ENCODE results near the gene LARGE2. TPM values are rescaled to one million over a fixed set of nuclear protein-coding genes. Genes with fewer than 3 reads are reported as not detected.

Gene LARGE2
- total and polyA plus RNA-seq, 10 of the 15 experiments (the other 5 are each of a cell fraction or from before 2014, with no cell fraction given): 0.03 to 0.41 (median 0.19) TPM; not detected in 6

DNA sequence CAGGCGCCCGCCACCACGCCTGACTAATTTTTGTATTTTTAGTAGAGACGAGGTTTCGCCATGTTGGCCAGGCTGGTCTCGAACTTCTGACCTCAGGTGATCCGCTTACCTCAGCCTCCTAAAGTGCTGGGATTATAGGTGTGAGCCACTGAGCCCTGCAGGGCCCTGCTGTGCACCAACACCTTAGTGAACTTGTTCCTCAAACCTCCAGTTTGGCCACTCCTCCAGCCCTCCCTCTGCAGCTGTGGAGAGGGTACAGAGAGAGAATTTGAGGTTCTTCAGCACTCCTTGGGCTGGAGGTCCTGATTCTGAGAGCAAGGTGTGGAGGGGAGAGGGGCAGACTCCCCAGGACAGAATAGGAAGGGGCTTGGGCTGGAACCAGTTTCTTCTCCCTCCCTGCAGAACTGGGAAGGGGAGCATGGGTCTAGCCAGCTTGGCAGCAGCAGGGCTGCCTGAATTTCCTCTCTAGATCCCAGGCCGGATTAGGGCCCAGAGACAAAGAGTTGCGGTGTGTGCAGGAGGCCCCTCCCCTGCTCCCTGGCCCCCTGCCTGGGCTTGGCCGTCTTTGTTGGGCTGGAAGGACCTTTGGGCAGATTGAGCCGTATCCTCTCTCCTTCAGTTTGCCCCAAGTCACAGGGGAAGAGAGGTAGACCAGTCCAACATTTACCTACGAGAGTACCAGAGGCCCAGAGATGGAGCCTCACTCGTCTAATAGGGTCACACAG, 2.5 kb upstream of the LARGE2 start:
- Histone ChIP-seq H3K4me1 (ENCODE audit: control insufficient read depth, insufficient read depth, low read length) (peaks cover 18% of the 10 kb centered on the region), H3K27ac (ENCODE audit: control insufficient read depth, insufficient read depth) (no peak overlapping the region), H3K9me3 (replicated peaks; ENCODE audit: control insufficient read depth, insufficient read depth, low read length) (no peaks in the 10 kb centered on the region; the same call in 2 of the 3 replicates), H3K9ac (ENCODE audit: control insufficient read depth, insufficient read depth, low read length) (no peak overlapping the region), H3K36me3 (ENCODE audit: control insufficient read depth in 2 of 2, insufficient read depth in 2 of 2, low read length in 1 of 2) (peaks cover 0 to 6% of the 10 kb centered on the region in 2 experiments; a peak in 1 of 4 replicates), H3K4me3 (no peak overlapping the region), H3K27me3 (replicated peaks in 1 of 2; ENCODE audit: control insufficient read depth in 2 of 2, insufficient read depth in 2 of 2, low read length in 1 of 2) (peaks cover 6 to 18% of the 10 kb centered on the region in 2 experiments; a peak in 3 of 4 replicates), H2AFZ (ENCODE audit: control insufficient read depth, low read depth, low read length) (no peak overlapping the region), H3K79me2 (ENCODE audit: control insufficient read depth, insufficient read depth, low read length) (peaks cover 16% of the 10 kb centered on the region), H3K4me2 (ENCODE audit: control insufficient read depth, insufficient read depth) (no peak overlapping the region), H4K20me1 (ENCODE audit: control insufficient read depth, insufficient read depth) (no peaks in the 10 kb centered on the region)
- ChIA-PET CTCF (no interaction called here), SMC1A (ENCODE audit: uncharacterized antibody, unreplicated experiment) (interaction anchor here (2.3 kb wide), 1 partner anchor 74 kb away, joined by 10 read pairs; the partner anchor contains the start of gene CRY2), POLR2A (interaction anchor here (2.6 kb wide), 1 partner anchor 10 kb away, joined by 27 read pairs; no protein-coding TSS in a partner anchor), RAD21 (ENCODE audit: unreplicated experiment) (interaction anchor here (2.8 kb wide), 1 partner anchor 11 kb away, joined by 29 read pairs; no protein-coding TSS in a partner anchor)
- intact Hi-C loops (cut with micrococcal nuclease; ENCODE audit: unreplicated experiment): no loop called here
- no peak for FAIRE-seq
- BruUV-seq (replicated peaks): no TSS peak
- no peak for DNase-seq (ENCODE audit: low read depth, low spot score)
- no peak for ATAC-seq
- in situ Hi-C loops (cut with MboI): no loop called here
- 53% methylated on average over 13 of the region's 13 CpGs for WGBS (ENCODE audit: insufficient coverage, insufficient replicate concordance, low lambda C conversion rate, missing lambda C conversion rate)
- TF ChIP-seq, protein P1, sequence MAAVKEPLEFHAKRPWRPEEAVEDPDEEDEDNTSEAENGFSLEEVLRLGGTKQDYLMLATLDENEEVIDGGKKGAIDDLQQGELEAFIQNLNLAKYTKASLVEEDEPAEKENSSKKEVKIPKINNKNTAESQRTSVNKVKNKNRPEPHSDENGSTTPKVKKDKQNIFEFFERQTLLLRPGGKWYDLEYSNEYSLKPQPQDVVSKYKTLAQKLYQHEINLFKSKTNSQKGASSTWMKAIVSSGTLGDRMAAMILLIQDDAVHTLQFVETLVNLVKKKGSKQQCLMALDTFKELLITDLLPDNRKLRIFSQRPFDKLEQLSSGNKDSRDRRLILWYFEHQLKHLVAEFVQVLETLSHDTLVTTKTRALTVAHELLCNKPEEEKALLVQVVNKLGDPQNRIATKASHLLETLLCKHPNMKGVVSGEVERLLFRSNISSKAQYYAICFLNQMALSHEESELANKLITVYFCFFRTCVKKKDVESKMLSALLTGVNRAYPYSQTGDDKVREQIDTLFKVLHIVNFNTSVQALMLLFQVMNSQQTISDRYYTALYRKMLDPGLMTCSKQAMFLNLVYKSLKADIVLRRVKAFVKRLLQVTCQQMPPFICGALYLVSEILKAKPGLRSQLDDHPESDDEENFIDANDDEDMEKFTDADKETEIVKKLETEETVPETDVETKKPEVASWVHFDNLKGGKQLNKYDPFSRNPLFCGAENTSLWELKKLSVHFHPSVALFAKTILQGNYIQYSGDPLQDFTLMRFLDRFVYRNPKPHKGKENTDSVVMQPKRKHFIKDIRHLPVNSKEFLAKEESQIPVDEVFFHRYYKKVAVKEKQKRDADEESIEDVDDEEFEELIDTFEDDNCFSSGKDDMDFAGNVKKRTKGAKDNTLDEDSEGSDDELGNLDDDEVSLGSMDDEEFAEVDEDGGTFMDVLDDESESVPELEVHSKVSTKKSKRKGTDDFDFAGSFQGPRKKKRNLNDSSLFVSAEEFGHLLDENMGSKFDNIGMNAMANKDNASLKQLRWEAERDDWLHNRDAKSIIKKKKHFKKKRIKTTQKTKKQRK (IDR thresholded peaks at IDR 0.05; ENCODE audit: low read depth, low read length): no peak
- TF ChIP-seq NRF1 (conservative IDR thresholded peaks at IDR 0.05; ENCODE audit: low read depth, low read length) (no peak), WRNIP1 (IDR thresholded peaks at IDR 0.05; ENCODE audit: borderline replicate concordance, low read depth, low read length) (no peak), YY1 (IDR thresholded peaks at IDR 0.05; ENCODE audit: low read depth, low read length) (no peak), RB1 (IDR thresholded peaks at IDR 0.05; ENCODE audit: borderline replicate concordance) (no peak), CBX3 (IDR thresholded peaks at IDR 0.05; ENCODE audit: borderline replicate concordance, low read depth) (no peak), JUND (IDR thresholded peaks at IDR 0.05; ENCODE audit: low read depth, low read length) (no peak), CREM (IDR thresholded peaks at IDR 0.05; ENCODE audit: low read depth) (no peak), YBX1 (IDR thresholded peaks at IDR 0.05) (no peak), NFXL1 (IDR thresholded peaks at IDR 0.05; ENCODE audit: borderline replicate concordance) (no peak)
- TF ChIP-seq, protein P2, sequence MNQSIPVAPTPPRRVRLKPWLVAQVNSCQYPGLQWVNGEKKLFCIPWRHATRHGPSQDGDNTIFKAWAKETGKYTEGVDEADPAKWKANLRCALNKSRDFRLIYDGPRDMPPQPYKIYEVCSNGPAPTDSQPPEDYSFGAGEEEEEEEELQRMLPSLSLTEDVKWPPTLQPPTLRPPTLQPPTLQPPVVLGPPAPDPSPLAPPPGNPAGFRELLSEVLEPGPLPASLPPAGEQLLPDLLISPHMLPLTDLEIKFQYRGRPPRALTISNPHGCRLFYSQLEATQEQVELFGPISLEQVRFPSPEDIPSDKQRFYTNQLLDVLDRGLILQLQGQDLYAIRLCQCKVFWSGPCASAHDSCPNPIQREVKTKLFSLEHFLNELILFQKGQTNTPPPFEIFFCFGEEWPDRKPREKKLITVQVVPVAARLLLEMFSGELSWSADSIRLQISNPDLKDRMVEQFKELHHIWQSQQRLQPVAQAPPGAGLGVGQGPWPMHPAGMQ (IDR thresholded peaks at IDR 0.05; ENCODE audit: borderline replicate concordance): no peak
- TF ChIP-seq, protein P3, sequence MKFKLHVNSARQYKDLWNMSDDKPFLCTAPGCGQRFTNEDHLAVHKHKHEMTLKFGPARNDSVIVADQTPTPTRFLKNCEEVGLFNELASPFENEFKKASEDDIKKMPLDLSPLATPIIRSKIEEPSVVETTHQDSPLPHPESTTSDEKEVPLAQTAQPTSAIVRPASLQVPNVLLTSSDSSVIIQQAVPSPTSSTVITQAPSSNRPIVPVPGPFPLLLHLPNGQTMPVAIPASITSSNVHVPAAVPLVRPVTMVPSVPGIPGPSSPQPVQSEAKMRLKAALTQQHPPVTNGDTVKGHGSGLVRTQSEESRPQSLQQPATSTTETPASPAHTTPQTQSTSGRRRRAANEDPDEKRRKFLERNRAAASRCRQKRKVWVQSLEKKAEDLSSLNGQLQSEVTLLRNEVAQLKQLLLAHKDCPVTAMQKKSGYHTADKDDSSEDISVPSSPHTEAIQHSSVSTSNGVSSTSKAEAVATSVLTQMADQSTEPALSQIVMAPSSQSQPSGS (IDR thresholded peaks at IDR 0.05; ENCODE audit: low read length): no peak
- TF ChIP-seq, protein P4, sequence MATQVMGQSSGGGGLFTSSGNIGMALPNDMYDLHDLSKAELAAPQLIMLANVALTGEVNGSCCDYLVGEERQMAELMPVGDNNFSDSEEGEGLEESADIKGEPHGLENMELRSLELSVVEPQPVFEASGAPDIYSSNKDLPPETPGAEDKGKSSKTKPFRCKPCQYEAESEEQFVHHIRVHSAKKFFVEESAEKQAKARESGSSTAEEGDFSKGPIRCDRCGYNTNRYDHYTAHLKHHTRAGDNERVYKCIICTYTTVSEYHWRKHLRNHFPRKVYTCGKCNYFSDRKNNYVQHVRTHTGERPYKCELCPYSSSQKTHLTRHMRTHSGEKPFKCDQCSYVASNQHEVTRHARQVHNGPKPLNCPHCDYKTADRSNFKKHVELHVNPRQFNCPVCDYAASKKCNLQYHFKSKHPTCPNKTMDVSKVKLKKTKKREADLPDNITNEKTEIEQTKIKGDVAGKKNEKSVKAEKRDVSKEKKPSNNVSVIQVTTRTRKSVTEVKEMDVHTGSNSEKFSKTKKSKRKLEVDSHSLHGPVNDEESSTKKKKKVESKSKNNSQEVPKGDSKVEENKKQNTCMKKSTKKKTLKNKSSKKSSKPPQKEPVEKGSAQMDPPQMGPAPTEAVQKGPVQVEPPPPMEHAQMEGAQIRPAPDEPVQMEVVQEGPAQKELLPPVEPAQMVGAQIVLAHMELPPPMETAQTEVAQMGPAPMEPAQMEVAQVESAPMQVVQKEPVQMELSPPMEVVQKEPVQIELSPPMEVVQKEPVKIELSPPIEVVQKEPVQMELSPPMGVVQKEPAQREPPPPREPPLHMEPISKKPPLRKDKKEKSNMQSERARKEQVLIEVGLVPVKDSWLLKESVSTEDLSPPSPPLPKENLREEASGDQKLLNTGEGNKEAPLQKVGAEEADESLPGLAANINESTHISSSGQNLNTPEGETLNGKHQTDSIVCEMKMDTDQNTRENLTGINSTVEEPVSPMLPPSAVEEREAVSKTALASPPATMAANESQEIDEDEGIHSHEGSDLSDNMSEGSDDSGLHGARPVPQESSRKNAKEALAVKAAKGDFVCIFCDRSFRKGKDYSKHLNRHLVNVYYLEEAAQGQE (IDR thresholded peaks at IDR 0.05; ENCODE audit: low read depth, low read length): no peak

Measured in GM12878 (cell line).